ENCODE measurements around the gene ALPK3. TPM values are rescaled to one million over a fixed set of nuclear protein-coding genes. Genes with fewer than 3 reads are reported as not detected.

The ALPK3 gene
- total RNA-seq, 1 donor from 2014 or later, result 5.4 TPM

- no peak for DNase-seq (ENCODE audit: low spot score)
- Mint-ChIP-seq H3K36me3 (no peaks in the 10 kb centered on the region), H3K27me3 (ENCODE audit: insufficient read depth, low read depth) (peaks cover 10% of the 10 kb centered on the region), H3K27ac (no peak overlapping the region), H3K9me3 (no peaks in the 10 kb centered on the region), H3K4me3 (no peak overlapping the region), H3K4me1 (peaks cover 9% of the 10 kb centered on the region)
- Histone ChIP-seq H3K79me2 (ENCODE audit: low read depth) (no peaks in the 10 kb centered on the region), H4K20me1 (ENCODE audit: low read depth) (no peaks in the 10 kb centered on the region), H2AFZ (replicated peaks) (no peak overlapping the region), H3K36me3 (no peaks in the 10 kb centered on the region), H3K27ac (no peak overlapping the region), H3K4me3 (no peak overlapping the region), H3K27me3 (no peaks in the 10 kb centered on the region), H3K9me3 (ENCODE audit: low read depth) (no peaks in the 10 kb centered on the region), H3F3A (ENCODE audit: low read depth) (no peaks in the 10 kb centered on the region), H3K9ac (no peak overlapping the region), H3K4me2 (no peak overlapping the region), H3K4me1 (no peaks in the 10 kb centered on the region)
- TF ChIP-seq EZH2 (IDR thresholded peaks at IDR 0.05) (no peak), EZH2phosphoT487 (IDR thresholded peaks at IDR 0.05) (no peak), CTCF (IDR thresholded peaks at IDR 0.05) (no peak)
Observed at GRCh38 chr15:84880007-84880406, 62.9 kb downstream of the ALPK3 start.

- TF ChIP-seq EZH2 (IDR thresholded peaks at IDR 0.05), result no peak
- TF ChIP-seq EZH2phosphoT487 (IDR thresholded peaks at IDR 0.05), result no peak
- no peak for TF ChIP-seq CTCF (IDR thresholded peaks at IDR 0.05)
- no peak overlapping the region for H3K9ac ChIP-seq
- Mint-ChIP-seq H3K4me3 (no peak overlapping the region), H3K4me1 (peaks cover 5% of the 10 kb centered on the region), H3K9me3 (no peaks in the 10 kb centered on the region), H3K27me3 (ENCODE audit: insufficient read depth, low read depth) (peaks cover 10% of the 10 kb centered on the region), H3K27ac (no peak overlapping the region), H3K36me3 (no peaks in the 10 kb centered on the region)
- H3K36me3 ChIP-seq, result no peaks in the 10 kb centered on the region
- no peaks in the 10 kb centered on the region for H3K27me3 ChIP-seq
- H3K27ac ChIP-seq, result no peak overlapping the region
- no peaks in the 10 kb centered on the region for H3F3A ChIP-seq (ENCODE audit: low read depth)
- H2AFZ ChIP-seq (replicated peaks), result no peak overlapping the region
- no peaks in the 10 kb centered on the region for H3K4me1 ChIP-seq
- no peaks in the 10 kb centered on the region for H3K9me3 ChIP-seq (ENCODE audit: low read depth)
- no peaks in the 10 kb centered on the region for H3K79me2 ChIP-seq (ENCODE audit: low read depth)
- H3K4me3 ChIP-seq, result no peak overlapping the region
- DNase-seq (ENCODE audit: low spot score), result no peak
- no peaks in the 10 kb centered on the region for H4K20me1 ChIP-seq (ENCODE audit: low read depth)
- no peak overlapping the region for H3K4me2 ChIP-seq
Observed at GRCh38 chr15:84880822-84881519, 63.8 kb downstream of the ALPK3 start.

GRCh38 chr15:84881520-84881830 lies 64.3 kb downstream of the ALPK3 start:
- Histone ChIP-seq H3K4me1 (no peaks in the 10 kb centered on the region), H3K27me3 (no peaks in the 10 kb centered on the region), H3K27ac (no peak overlapping the region), H3K9me3 (ENCODE audit: low read depth) (no peaks in the 10 kb centered on the region), H2AFZ (replicated peaks) (no peak overlapping the region), H3K4me2 (no peak overlapping the region), H3K79me2 (ENCODE audit: low read depth) (no peaks in the 10 kb centered on the region), H3K9ac (no peak overlapping the region), H3F3A (ENCODE audit: low read depth) (no peaks in the 10 kb centered on the region), H4K20me1 (ENCODE audit: low read depth) (no peaks in the 10 kb centered on the region), H3K36me3 (no peaks in the 10 kb centered on the region), H3K4me3 (no peak overlapping the region)
- TF ChIP-seq EZH2phosphoT487 (IDR thresholded peaks at IDR 0.05), result no peak
- no peak for TF ChIP-seq EZH2 (IDR thresholded peaks at IDR 0.05)
- TF ChIP-seq CTCF (IDR thresholded peaks at IDR 0.05), result no peak
- Mint-ChIP-seq H3K27me3 (ENCODE audit: insufficient read depth, low read depth) (peaks cover 10% of the 10 kb centered on the region), H3K36me3 (no peaks in the 10 kb centered on the region), H3K27ac (no peak overlapping the region), H3K9me3 (no peaks in the 10 kb centered on the region), H3K4me3 (no peak overlapping the region), H3K4me1 (peaks cover 5% of the 10 kb centered on the region)
- DNase-seq (ENCODE audit: low spot score), result no peak

Data from neural progenitor cell (in vitro differentiated cells).